ENCODE measurements around the gene IGSF9. TPM values are rescaled to one million over a fixed set of nuclear protein-coding genes. Genes with fewer than 3 reads are reported as not detected.

IGSF9 gene
- total RNA-seq, 2 donors from 2014 or later = 7.5 to 9.2 TPM

GRCh38 chr1:159927849-159928431 lies 17.5 kb downstream of the IGSF9 start:
- no peaks in the 10 kb centered on the region for H3K36me3 ChIP-seq (ENCODE audit: control insufficient read depth, insufficient read depth, low read length)
- Mint-ChIP-seq H3K27ac (no peak overlapping the region), H3K9me3 (no peaks in the 10 kb centered on the region), H3K4me3 (no peak overlapping the region), H3K4me1 (peaks cover 28% of the 10 kb centered on the region), H3K36me3 (ENCODE audit: low read depth) (peaks cover 2% of the 10 kb centered on the region), H3K27me3 (ENCODE audit: insufficient read depth) (peaks cover 12% of the 10 kb centered on the region)
- H3K9ac ChIP-seq (ENCODE audit: extremely low read depth, low read length, poor library complexity, severe bottlenecking) = no peak overlapping the region
- peak; percentile 61 for DNase-seq
- 87 to 97% methylated on average over 6 to 13 of the region's 13 CpGs for WGBS, 2 experiments (ENCODE audit: insufficient coverage in 1 of 2, insufficient read length in 1 of 2)
- no peak overlapping the region for H3K4me3 ChIP-seq (ENCODE audit: low read length)
- H3K9me3 ChIP-seq (ENCODE audit: control insufficient read depth, low read length) = no peaks in the 10 kb centered on the region
- H3K4me1 ChIP-seq (ENCODE audit: control insufficient read depth, insufficient read depth, low read length) = peaks cover 2% of the 10 kb centered on the region
- H3K27ac ChIP-seq (ENCODE audit: low read depth, low read length) = no peak overlapping the region
- peak; percentile 39 for TF ChIP-seq CTCF (conservative IDR thresholded peaks at IDR 0.05)
- H3K27me3 ChIP-seq (ENCODE audit: control insufficient read depth, insufficient read depth, low read length, poor library complexity, severe bottlenecking) = no peaks in the 10 kb centered on the region

- Histone ChIP-seq H3K9me3 (ENCODE audit: control insufficient read depth, low read length) (no peaks in the 10 kb centered on the region), H3K9ac (ENCODE audit: extremely low read depth, low read length, poor library complexity, severe bottlenecking) (no peak overlapping the region), H3K4me3 (ENCODE audit: low read length) (no peak overlapping the region), H3K27me3 (ENCODE audit: control insufficient read depth, insufficient read depth, low read length, poor library complexity, severe bottlenecking) (no peaks in the 10 kb centered on the region), H3K4me1 (ENCODE audit: control insufficient read depth, insufficient read depth, low read length) (peaks cover 7% of the 10 kb centered on the region), H3K27ac (ENCODE audit: low read depth, low read length) (no peak overlapping the region), H3K36me3 (ENCODE audit: control insufficient read depth, insufficient read depth, low read length) (no peaks in the 10 kb centered on the region)
- DNase-seq = peak; percentile 38
- TF ChIP-seq CTCF (conservative IDR thresholded peaks at IDR 0.05) = no peak
- Mint-ChIP-seq H3K4me1 (peaks cover 34% of the 10 kb centered on the region), H3K9me3 (no peaks in the 10 kb centered on the region), H3K4me3 (no peak overlapping the region), H3K36me3 (ENCODE audit: low read depth) (peaks cover 2% of the 10 kb centered on the region), H3K27ac (no peak overlapping the region), H3K27me3 (ENCODE audit: insufficient read depth) (peaks cover 12% of the 10 kb centered on the region)
- 90 to 96% methylated on average over 14 to 16 of the region's 16 CpGs for WGBS, 2 experiments (ENCODE audit: insufficient coverage in 1 of 2, insufficient read length in 1 of 2)
These were observed 18.1 kb downstream of the IGSF9 start for GRCh38 chr1:159927211-159927848.

- H3K36me3 Mint-ChIP-seq (ENCODE audit: low read depth) = peaks cover 3% of the 10 kb centered on the region
- DNase-seq = no peak
- Histone ChIP-seq H3K4me1 (ENCODE audit: control insufficient read depth, insufficient read depth, low read length) (peaks cover 17% of the 10 kb centered on the region), H3K27me3 (ENCODE audit: control insufficient read depth, insufficient read depth, low read length, poor library complexity, severe bottlenecking) (no peaks in the 10 kb centered on the region), H3K9me3 (ENCODE audit: control insufficient read depth, low read length) (no peaks in the 10 kb centered on the region), H3K9ac (ENCODE audit: extremely low read depth, low read length, poor library complexity, severe bottlenecking) (peak overlapping the region; percentile 98), H3K4me3 (ENCODE audit: low read length) (peak overlapping the region; percentile 94), H3K36me3 (ENCODE audit: control insufficient read depth, insufficient read depth, low read length) (peaks cover 7% of the 10 kb centered on the region), H3K27ac (ENCODE audit: low read depth, low read length) (peak overlapping the region; percentile 39)
- peaks cover 10% of the 10 kb centered on the region for H3K27me3 Mint-ChIP-seq (ENCODE audit: insufficient read depth)
- H3K4me1 Mint-ChIP-seq = peaks cover 45% of the 10 kb centered on the region
- no peak for TF ChIP-seq CTCF (conservative IDR thresholded peaks at IDR 0.05)
- H3K27ac Mint-ChIP-seq = peak overlapping the region; percentile 99
- H3K4me3 Mint-ChIP-seq = peak overlapping the region; percentile 91
- WGBS, 2 experiments (ENCODE audit: insufficient coverage in 1 of 2, insufficient read length in 1 of 2) = 17 to 23% methylated on average over 5 to 7 of the region's 7 CpGs
- H3K9me3 Mint-ChIP-seq = no peaks in the 10 kb centered on the region
These were observed 19.7 kb downstream of the IGSF9 start for GRCh38 chr1:159925719-159926078.
